Adrenal gland (tissue), 12 donors: Measurements from ENCODE around the gene CMTM8. TPM values are rescaled to one million over a fixed set of nuclear protein-coding genes. Genes with fewer than 3 reads are reported as not detected.

Source experiments
- DNase-seq, 7 donors: peaks; one replicate each; pipeline ENCODE4 v3.0.0-alpha.2; 2019 to 2020
- H3K27ac ChIP-seq, 5 donors: fragments of 200-600 bp; sonication (generic) in 4 of 5; 1 replicate in 3 of 5; 2 replicates in 2 of 5; pipeline versions ENCODE4 v1.5.1 to v1.8.0; 2016 to 2020; ENCODE audit warnings: mild to moderate bottlenecking in 1 of 5
- H3K27me3 ChIP-seq: fragments of 200-600 bp; 2 replicates; pipeline ENCODE4 v1.8.0; 2021
- H3K36me3 ChIP-seq, 2 donors: fragments of 200-600 bp; replicated peaks in 1 of 2; 1 replicate in 1 of 2; 2 replicates in 1 of 2; pipeline versions ENCODE4 v1.5.1 to v1.8.0; 2018 to 2022
- H3K4me1 ChIP-seq, 2 donors: fragments of 200-600 bp; replicated peaks in 1 of 2; 1 replicate in 1 of 2; 2 replicates in 1 of 2; pipeline versions ENCODE4 v1.5.1 to v1.8.0; 2018 to 2021
- H3K4me3 ChIP-seq, 4 donors: fragments of 200-600 bp; sonication (generic) in 3 of 4; one replicate each; pipeline ENCODE4 v1.5.1; 2016 to 2018
- H3K9me3 ChIP-seq, 3 donors: fragments of 200-600 bp; sonication (generic) in 1 of 3; replicated peaks in 1 of 3; 1 replicate in 2 of 3; 2 replicates in 1 of 3; pipeline versions ENCODE4 v1.5.1 to v1.8.0; 2016 to 2021
- CTCF ChIP-seq, 6 experiments: fragments of 450-650 bp in 4 of 6; fragments of 200-600 bp in 2 of 6; sonication (generic) in 1 of 6; IDR thresholded peaks; 1 replicate in 5 of 6; 2 replicates in 1 of 6; pipeline versions ENCODE4 v1.5.1 to v1.8.0; 2016 to 2021; ENCODE audit warnings: antibody characterized with exemption in 6 of 6, mild to moderate bottlenecking in 2 of 6, moderate library complexity in 1 of 6
- POLR2A ChIP-seq, 2 donors: fragments of 450-650 bp; IDR thresholded peaks; one replicate each; pipeline ENCODE4 v1.6.1; 2017; ENCODE audit warnings: antibody characterized with exemption in 2 of 2, mild to moderate bottlenecking in 2 of 2, moderate library complexity in 1 of 2
- whole genome bisulfite sequencing, 4 donors: extraction: QIAGEN DNeasy Blood & Tissue Kit in 2 of 4; methylation state at CpG; one replicate each; pipeline versions ENCODE4 v1.1.5 to v1.1.7; 2013 to 2017; 5-methylcytosine and 5-hydroxymethylcytosine counted together
- intact Hi-C, 2 donors: fragments of 100-400 bp; cut with DNase I; formaldehyde crosslinking; loops; one replicate each; pipeline versions ENCODE4 v1.14.1 to v1.15.0; 2022 to 2023
- polyA plus RNA-seq, 3 donors: library from polyadenylated mRNA; stranded (reverse); fragments of 200-250 nt in 2 of 3; fragments of 350-450 nt in 1 of 3; fragmentation: Illumina TruSeq in 1 of 3; extraction: RNeasy Lipid Tissue Mini Kit (QIAGEN cat#74804) in 1 of 3; gene quantifications; one replicate each; pipeline ENCODE4 v1.2.3, GENCODE V29; 2013 to 2014
- total RNA-seq, 9 donors: library from RNA; depleted of rRNA in 4 of 9; stranded (reverse); fragments of >200 nt in 4 of 9; fragments of 120-200 nt in 1 of 9; fragmentation: NEBNext Ultra II Directional in 1 of 9; extraction: Animal tissue kit (Norgen Biotek cat#: 25700) in 1 of 9; gene quantifications; one replicate each; pipeline versions ENCODE4 v1.1.0 to v1.2.4, GENCODE V29; 2013 to 2023
- donor health status: healthy with polysubstance abuse.
- donor health status: Bipolar disorder and iron deficiency.
- donor health status: DM: yes; HTN: yes; CAD: no.
- donor health status: DM: no; HTN: no; CAD: no.
- donor health status: DM: no; HTN: no; CAD: no.
- donor health status: DM: yes; HTN: yes; CAD: no.

CMTM8 gene
- total and polyA plus RNA-seq, 12 donors, result 3.3 to 24.1 (median 16.0) TPM

GRCh38 chr3:32249184-32249782 is 10.8 kb downstream of the CMTM8 start:
- H3K27ac ChIP-seq, result no peak overlapping the region
- intact Hi-C loops, result no loop called here
- TF ChIP-seq CTCF (IDR thresholded peaks at IDR 0.05) (no peak), POLR2A (IDR thresholded peaks at IDR 0.05) (no peak)
- no peak for DNase-seq
- H3K4me1 ChIP-seq, result no peaks in the 10 kb centered on the region
- no peaks in the 10 kb centered on the region for H3K9me3 ChIP-seq
- WGBS, 4 donors, result 72 to 87% (median 79%) methylated on average over 4 of the region's 4 CpGs
- H3K27me3 ChIP-seq, result no peaks in the 10 kb centered on the region
- H3K4me3 ChIP-seq, result no peak overlapping the region
- H3K36me3 ChIP-seq, result no peaks in the 10 kb centered on the region

GRCh38 chr3:32254268-32254667 is 15.8 kb downstream of the CMTM8 start:
- intact Hi-C loops, result no loop called here
- Histone ChIP-seq H3K36me3 (no peaks in the 10 kb centered on the region), H3K9me3 (no peaks in the 10 kb centered on the region), H3K4me3 (no peak overlapping the region), H3K27ac (no peak overlapping the region), H3K4me1 (no peaks in the 10 kb centered on the region), H3K27me3 (no peaks in the 10 kb centered on the region)
- WGBS, 4 donors, result 93 to 100% (median 98%) methylated on average over 1 of the region's 1 CpG
- TF ChIP-seq POLR2A (IDR thresholded peaks at IDR 0.05) (no peak), CTCF (IDR thresholded peaks at IDR 0.05) (no peak)
- no peak for DNase-seq

GRCh38 chr3:32255345-32255744 is 16.9 kb downstream of the CMTM8 start:
- WGBS, 4 donors, result 82 to 88% (median 85%) methylated on average over 2 of the region's 2 CpGs

GRCh38 chr3:32256206-32256605 is 17.7 kb downstream of the CMTM8 start:
- intact Hi-C loops, result no loop called here
- H3K27ac ChIP-seq, result no peak overlapping the region
- H3K36me3 ChIP-seq, result no peaks in the 10 kb centered on the region
- H3K4me1 ChIP-seq, result no peaks in the 10 kb centered on the region
- no peak overlapping the region for H3K4me3 ChIP-seq
- no peaks in the 10 kb centered on the region for H3K9me3 ChIP-seq
- no peaks in the 10 kb centered on the region for H3K27me3 ChIP-seq
- 94 to 100% (median 95%) methylated on average over 2 to 3 of the region's 3 CpGs for WGBS, 4 donors
- TF ChIP-seq POLR2A (IDR thresholded peaks at IDR 0.05), result no peak
- no peak for TF ChIP-seq CTCF (IDR thresholded peaks at IDR 0.05)
- no peak for DNase-seq

More at GRCh38 chr3:32255345-32255744, 16.9 kb downstream of the CMTM8 start:
- Histone ChIP-seq H3K27ac (no peak overlapping the region), H3K4me3 (no peak overlapping the region), H3K9me3 (no peaks in the 10 kb centered on the region), H3K4me1 (no peaks in the 10 kb centered on the region), H3K27me3 (no peaks in the 10 kb centered on the region), H3K36me3 (no peaks in the 10 kb centered on the region)
- DNase-seq, result no peak
- TF ChIP-seq POLR2A (IDR thresholded peaks at IDR 0.05) (no peak), CTCF (IDR thresholded peaks at IDR 0.05) (no peak)
- intact Hi-C loops, result no loop called here
